PC-9 (cell line): Measurements from ENCODE around the gene PAN3.

Source experiments
- CTCF ChIP-seq: fragments of 200-600 bp; sonication (generic); conservative IDR thresholded peaks from 2 replicates; pipeline ENCODE4 v1.6.1; 2017; ENCODE audit warnings: mixed run types, antibody characterized with exemption, mild to moderate bottlenecking, moderate library complexity
- EZH2 ChIP-seq: fragments of 200-600 bp; sonication (generic); IDR thresholded peaks from 2 replicates; pipeline ENCODE4 v1.8.0; 2017; ENCODE audit warnings: antibody characterized with exemption, low read depth

GRCh38 chr13:28120317-28120716, 18.0 kb upstream of the PAN3 start:
- TF ChIP-seq EZH2: no peak
- TF ChIP-seq CTCF: no peak
